GM06990 (cell line): ENCODE data around the gene MSL1.

Source experiments
- DNase-seq: peaks from one replicate; pipeline ENCODE4 v3.0.0-alpha.2; 2011; ENCODE audit not compliant: insufficient read length; ENCODE audit errors: extremely low read depth
- H3K27me3 ChIP-seq: replicated peaks from 2 replicates; pipeline ENCODE4 v1.6.0; 2011; ENCODE audit warnings: low read length; ENCODE audit not compliant: control insufficient read depth, insufficient read depth
- H3K36me3 ChIP-seq: 2 replicates; pipeline ENCODE4 v1.5.1; 2011; ENCODE audit warnings: low read length; ENCODE audit not compliant: control insufficient read depth, insufficient read depth
- H3K4me3 ChIP-seq: replicated peaks from 2 replicates; pipeline ENCODE4 v1.5.1; 2011; ENCODE audit warnings: low read depth, mild to moderate bottlenecking, control low read depth, low read length
- CTCF ChIP-seq: IDR thresholded peaks from 2 replicates; pipeline ENCODE4 v1.5.1; 2011; ENCODE audit warnings: low read length, control low read depth, mild to moderate bottlenecking, inconsistent platforms; ENCODE audit not compliant: insufficient read depth, poor library complexity, severe bottlenecking

The MSL1 gene

GRCh38 chr17:40112718-40113109 lies 9.1 kb upstream of the MSL1 start:
- no peak for DNase-seq
- no peak for TF ChIP-seq CTCF
- H3K4me3 ChIP-seq: no peak overlapping the region
- H3K27me3 ChIP-seq: no peaks in the 10 kb centered on the region
- no peaks in the 10 kb centered on the region for H3K36me3 ChIP-seq

- Histone ChIP-seq H3K4me3 (peak overlapping the region; percentile 64), H3K36me3 (no peaks in the 10 kb centered on the region), H3K27me3 (no peaks in the 10 kb centered on the region)
- TF ChIP-seq CTCF: peak; percentile 90
- peak; percentile 82 for DNase-seq
These were observed 8.5 kb upstream of the MSL1 start for GRCh38 chr17:40113110-40113906.

GRCh38 chr17:40113907-40114245 lies 7.9 kb upstream of the MSL1 start:
- DNase-seq: no peak
- Histone ChIP-seq H3K36me3 (no peaks in the 10 kb centered on the region), H3K4me3 (no peak overlapping the region), H3K27me3 (no peaks in the 10 kb centered on the region)
- TF ChIP-seq CTCF: no peak

GRCh38 chr17:40115101-40115436 lies 6.7 kb upstream of the MSL1 start:
- Histone ChIP-seq H3K4me3 (no peak overlapping the region), H3K27me3 (no peaks in the 10 kb centered on the region), H3K36me3 (no peaks in the 10 kb centered on the region)
- DNase-seq: no peak
- no peak for TF ChIP-seq CTCF

- no peak for TF ChIP-seq CTCF
- H3K36me3 ChIP-seq: peaks cover 6% of the 10 kb centered on the region
- H3K27me3 ChIP-seq: no peaks in the 10 kb centered on the region
- peak overlapping the region; percentile 90 for H3K4me3 ChIP-seq
- DNase-seq: peak; percentile 72
These were observed 596 bp downstream of the MSL1 start for GRCh38 chr17:40122136-40122998.
